GM23248 (cell line): ENCODE measurements around the gene COL1A2.

Source experiments
- EZH2 ChIP-seq: fragments of 200-600 bp; sonication (generic); IDR thresholded peaks from 2 replicates; pipeline ENCODE4 v1.6.1; 2018; ENCODE audit warnings: antibody characterized with exemption, mild to moderate bottlenecking; ENCODE audit not compliant: insufficient read depth, poor library complexity, severe bottlenecking
- EZH2phosphoT487 ChIP-seq: fragments of 200-600 bp; sonication (generic); IDR thresholded peaks from 2 replicates; pipeline ENCODE4 v1.6.1; 2018; ENCODE audit warnings: antibody characterized with exemption, moderate library complexity, mild to moderate bottlenecking, low read depth; ENCODE audit not compliant: insufficient read depth

DNA sequence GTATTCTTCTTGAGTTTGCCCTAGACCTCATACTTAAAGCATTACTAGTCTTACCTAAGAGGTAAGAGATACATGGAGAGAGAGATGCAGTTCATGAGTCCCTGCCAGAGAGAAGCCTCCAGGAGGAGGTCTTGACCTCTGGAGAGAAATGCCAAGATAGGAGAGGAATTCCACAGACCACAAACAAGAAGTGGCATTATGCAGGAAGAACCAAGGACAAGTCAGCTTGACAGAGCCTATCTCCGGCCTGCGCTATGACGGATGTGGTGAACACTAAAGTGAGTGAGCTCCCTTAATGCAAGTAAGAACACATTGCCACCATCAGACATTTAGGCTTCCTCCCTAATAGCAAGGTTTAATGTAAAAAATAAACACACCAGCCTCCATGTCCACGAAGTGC, 27.9 kb upstream of the COL1A2 start:
- TF ChIP-seq EZH2 (no peak), EZH2phosphoT487 (no peak)
